GM18867 (cell line): ENCODE data around the gene PYROXD2.
"Not testable (repeated sequence)": the region's sequence is repeated elsewhere in the genome, so short reads cannot be mapped to it uniquely, and the experiment has no call there.

Experiments used
- ATAC-seq: cut with Tn5 transposase; IDR thresholded peaks from one replicate; pipeline ENCODE4 v1.9.1; 2021; ENCODE audit warnings: mild to moderate bottlenecking, moderate library complexity; ENCODE audit not compliant: unreplicated experiment

The PYROXD2 gene

GRCh38 chr10:98370831-98371820 is 43.9 kb downstream of the PYROXD2 start:
- no peak for ATAC-seq

DNA sequence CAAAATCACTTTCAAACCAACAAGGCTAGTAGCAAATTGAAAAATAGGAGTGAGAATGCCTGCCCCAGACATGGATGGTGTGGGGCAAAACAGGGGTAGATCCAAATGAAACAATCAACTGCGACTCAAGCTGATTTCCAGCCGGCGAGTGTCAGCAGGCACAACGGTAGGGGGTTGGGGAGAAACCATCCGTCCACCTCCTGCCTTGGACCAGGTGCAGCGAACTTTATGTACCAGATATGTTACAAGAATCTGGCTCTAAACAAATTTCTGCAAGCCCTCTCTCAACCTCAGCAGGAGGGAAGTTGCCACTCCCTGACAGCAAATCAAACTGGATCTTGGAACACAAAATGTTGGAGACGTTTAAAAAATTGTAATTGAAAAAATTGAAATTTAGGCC is 45.2 kb downstream of the PYROXD2 start:
- ATAC-seq = no peak

- ATAC-seq = no peak
Measured at GRCh38 chr10:98368644-98369043, 46.3 kb downstream of the PYROXD2 start.

DNA sequence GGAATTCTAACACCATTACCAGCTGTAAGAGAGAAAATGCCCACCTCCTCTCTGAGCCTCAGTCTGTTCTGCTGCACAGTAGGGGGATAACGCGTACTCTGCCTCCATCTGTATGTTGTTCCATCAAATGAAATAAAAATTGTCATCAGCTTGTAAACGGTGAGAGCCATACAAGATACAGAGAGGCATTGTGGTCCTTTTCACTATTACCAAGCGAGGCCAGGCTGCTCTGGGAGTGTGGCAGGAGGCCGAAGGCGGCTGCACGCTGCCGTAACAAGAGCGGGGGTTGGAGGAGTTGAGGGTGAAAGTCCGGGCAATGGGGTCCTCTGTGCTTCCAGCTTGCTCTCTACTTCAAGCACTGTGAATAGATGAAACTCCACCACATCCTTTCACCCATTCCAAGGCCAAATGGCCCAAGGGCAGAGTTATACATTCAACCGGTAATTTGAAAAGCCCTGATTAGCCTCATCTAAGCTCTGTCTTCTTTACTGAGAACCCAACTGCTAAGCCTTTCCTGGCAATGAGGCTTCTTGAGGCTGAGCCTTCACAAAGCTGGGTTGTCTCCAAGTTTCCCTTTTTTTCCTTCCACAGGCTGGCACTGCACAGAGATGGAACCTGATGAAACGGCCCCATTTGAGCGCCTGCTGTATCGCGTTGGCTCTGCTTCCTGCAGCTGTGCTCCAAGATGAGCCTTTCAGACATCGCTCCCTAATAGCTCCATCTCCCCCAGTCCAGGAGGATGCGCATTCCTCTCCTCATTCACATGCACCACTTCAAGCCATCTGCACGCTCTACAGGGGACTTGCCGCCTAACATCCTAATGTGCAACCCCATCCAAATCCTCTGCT is 47.2 kb downstream of the PYROXD2 start:
- ATAC-seq = no peak

GRCh38 chr10:98366062-98366530 is 48.9 kb downstream of the PYROXD2 start:
- no peak for ATAC-seq

- no peak for ATAC-seq
Measured at GRCh38 chr10:98365406-98366061, 49.4 kb downstream of the PYROXD2 start.

DNA sequence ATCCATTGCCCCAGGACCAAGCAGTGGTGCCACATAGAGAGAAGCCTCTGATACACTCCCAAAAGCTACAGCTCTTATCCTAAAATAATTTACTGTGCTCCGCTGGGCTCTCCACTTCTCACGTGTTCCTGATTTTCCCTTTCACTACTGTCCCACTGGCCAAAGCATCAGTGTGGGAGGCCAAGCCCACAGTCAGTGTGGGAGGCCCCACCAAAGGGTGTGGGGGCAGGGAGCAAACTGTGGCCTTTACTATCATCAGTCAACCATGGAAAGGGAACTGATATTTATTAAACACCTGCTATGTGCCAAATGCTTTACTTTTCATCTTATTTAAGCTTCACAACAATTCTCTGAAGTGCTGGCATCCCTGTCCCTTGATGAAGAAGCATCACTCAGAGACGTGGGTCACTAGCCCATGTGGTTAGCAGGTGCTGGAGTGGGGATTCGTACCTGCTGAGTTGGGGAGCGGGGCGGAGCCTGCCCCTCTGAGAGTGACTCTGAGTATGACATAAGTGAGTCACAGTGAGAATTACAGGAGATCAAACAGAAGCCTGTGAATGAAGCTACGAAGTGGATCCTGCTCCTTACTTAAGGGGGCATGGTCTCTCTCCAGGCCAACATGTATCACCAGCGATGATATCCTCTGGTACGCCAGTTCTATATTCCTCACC is 50.4 kb downstream of the PYROXD2 start:
- ATAC-seq = no peak

GRCh38 chr10:98363220-98363619 is 51.8 kb downstream of the PYROXD2 start:
- ATAC-seq = no peak

- peak; percentile 97 for ATAC-seq
Measured at GRCh38 chr10:98361131-98362025, 53.6 kb downstream of the PYROXD2 start.

GRCh38 chr10:98357194-98357822 is 57.7 kb downstream of the PYROXD2 start:
- ATAC-seq = no peak

DNA sequence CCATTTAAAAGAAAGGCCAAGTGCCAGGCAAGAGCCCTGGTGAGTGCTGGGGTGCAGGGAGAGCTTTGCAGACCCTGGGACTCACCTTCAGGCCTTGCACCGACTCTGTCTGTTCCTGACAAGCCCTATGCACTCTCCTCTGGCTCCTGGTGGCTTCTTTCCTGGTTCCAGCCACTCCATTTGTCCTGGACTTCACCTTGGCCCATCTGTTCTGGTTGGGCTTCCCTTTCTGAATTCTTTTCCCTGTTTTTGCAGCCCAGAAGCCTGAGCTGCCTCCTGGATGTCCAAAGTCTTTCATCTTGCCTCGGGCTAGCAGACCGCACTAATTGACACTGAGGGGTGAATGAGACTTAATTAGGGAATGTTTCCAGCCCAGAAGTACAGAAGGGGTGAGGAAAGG is 60.5 kb downstream of the PYROXD2 start:
- no peak for ATAC-seq

GRCh38 chr10:98353170-98353569 is 61.8 kb downstream of the PYROXD2 start:
- ATAC-seq = no peak

DNA sequence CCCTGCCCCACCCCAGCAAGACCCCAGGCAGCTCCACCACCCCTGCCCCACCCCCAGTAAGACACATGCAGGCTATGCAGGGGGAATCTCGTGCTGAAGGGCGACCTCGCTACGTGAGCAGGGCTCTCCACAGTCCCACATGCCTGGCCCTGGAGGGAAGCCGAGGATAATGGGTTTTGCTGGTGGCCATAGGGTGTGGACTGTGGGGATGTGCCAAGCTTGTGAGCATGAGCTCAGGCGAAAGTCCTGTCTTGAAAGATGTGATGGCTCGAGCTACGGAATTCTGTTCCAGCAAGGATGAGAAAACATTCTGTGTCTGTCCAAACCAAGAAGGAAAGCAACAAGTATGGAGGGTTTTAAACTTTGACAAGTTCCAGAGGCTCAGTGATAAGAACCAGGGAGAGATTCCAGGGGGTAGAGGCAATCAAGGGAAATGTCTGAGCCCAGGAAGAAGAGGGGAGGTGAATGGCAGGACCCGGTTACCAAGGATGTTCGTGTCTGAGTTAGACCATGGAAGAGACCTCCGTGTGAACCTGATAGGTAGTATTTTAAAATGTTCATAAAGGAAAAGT is 63.1 kb downstream of the PYROXD2 start:
- ATAC-seq = no peak

DNA sequence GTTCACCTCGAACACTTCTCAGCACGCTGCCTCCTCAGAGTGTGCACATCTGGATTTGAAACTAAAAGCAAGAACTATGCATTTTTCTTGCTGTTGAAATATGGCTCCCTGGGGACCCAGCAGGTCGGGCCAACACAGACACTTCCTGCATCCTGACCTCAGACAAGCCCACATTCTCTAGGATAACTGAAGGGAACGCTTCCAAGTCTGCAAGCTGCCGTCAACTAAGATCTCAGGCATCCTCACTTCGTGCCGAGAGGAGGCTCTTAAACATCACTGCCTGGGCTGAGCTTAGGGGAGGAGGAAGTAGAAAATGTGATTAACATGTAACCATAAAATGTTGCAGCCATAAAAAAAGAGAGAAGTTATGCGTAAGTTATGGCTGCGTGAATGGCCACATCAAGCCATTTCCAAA is 65.5 kb downstream of the PYROXD2 start:
- ATAC-seq = peak; percentile 83

DNA sequence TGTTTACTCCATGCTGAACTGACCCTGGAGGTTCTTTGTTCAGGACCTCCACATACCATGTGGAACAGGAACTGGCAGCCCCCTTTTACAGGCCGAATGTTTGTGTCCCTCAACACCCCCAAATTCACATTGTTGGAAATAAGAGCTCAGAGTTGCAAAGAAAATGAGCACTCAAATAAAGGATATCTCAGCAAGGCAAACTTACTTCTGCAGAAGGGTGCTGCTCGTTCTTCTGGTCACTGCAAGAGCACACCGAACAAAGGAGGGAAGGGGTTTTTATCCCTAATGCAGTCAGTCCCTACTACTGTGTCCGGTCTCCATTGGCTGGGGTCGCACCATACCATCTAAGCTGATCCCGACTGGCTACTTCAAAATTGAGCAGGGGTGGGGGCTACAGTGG is 68.1 kb downstream of the PYROXD2 start:
- ATAC-seq = no peak

DNA sequence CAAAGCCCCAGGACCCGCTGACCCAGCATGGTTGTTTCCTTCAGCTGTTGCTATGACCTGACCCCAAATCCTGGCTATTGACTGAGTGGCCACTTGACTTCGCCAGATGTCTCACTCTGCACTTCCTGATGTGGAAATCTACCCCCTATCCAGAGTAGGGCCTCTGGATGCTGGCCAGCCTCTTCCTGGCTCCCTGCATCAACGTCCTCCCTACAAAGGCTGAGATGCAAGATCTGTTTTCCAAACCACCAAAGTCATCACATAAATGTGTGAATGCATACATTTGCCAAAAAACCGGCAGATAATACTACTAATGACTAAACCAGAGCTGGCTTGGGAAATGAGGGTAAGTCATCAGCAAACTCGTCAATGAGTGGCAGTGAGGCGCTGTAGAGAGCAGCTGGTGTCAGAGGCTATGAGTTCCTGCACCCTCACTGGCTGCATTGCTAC is 70.4 kb downstream of the PYROXD2 start:
- ATAC-seq = no peak

- ATAC-seq = not testable (repeated sequence)
Measured at GRCh38 chr10:98341701-98342100, 73.3 kb downstream of the PYROXD2 start.

GRCh38 chr10:98340940-98341310 is 74.1 kb downstream of the PYROXD2 start:
- ATAC-seq = no peak
